Activated T-cell treated with anti-CD3 and anti-CD28 coated beads, Interleukin-2, amount 50 U/mL, for 72 hours (primary cell): ENCODE data around the gene CEACAM6. TPM values are rescaled to one million over a fixed set of nuclear protein-coding genes. Genes with fewer than 3 reads are reported as not detected.
"Not testable (repeated sequence)": the region's sequence is repeated elsewhere in the genome, so short reads cannot be mapped to it uniquely, and the experiment has no call there.

Experiments
- ATAC-seq, 2 donors: fragments of 150-1000 bp; cut with Tn5 transposase; replicated peaks in 1 of 2; 2 replicates each; pipeline ENCODE4 v1.10.0; 2021; ENCODE audit warnings: moderate library complexity in 2 of 2, mild to moderate bottlenecking in 1 of 2
- DNase-seq, 2 donors: peaks; one replicate each; pipeline ENCODE4 v3.0.0; 2021 to 2022; ENCODE audit warnings: mixed read lengths in 1 of 2
- H3K27ac Mint-ChIP-seq: one replicate; pipeline ENCODE4 v1.8.0; 2022; ENCODE audit warnings: mild to moderate bottlenecking, moderate library complexity, mixed read lengths
- H3K27me3 Mint-ChIP-seq: one replicate; pipeline ENCODE4 v1.8.0; 2022; ENCODE audit warnings: low read depth, mixed read lengths
- H3K36me3 Mint-ChIP-seq, 2 donors: one replicate each; pipeline ENCODE4 v1.8.0; 2022; ENCODE audit warnings: mixed read lengths in 2 of 2, mild to moderate bottlenecking in 1 of 2; ENCODE audit not compliant: insufficient read depth in 2 of 2
- H3K4me1 Mint-ChIP-seq: one replicate; pipeline ENCODE4 v1.8.0; 2022; ENCODE audit warnings: low read depth, mixed read lengths
- H3K4me3 Mint-ChIP-seq, 2 donors: one replicate each; pipeline ENCODE4 v1.8.0; 2022; ENCODE audit warnings: mild to moderate bottlenecking in 2 of 2, mixed read lengths in 2 of 2, moderate library complexity in 2 of 2
- H3K9me3 Mint-ChIP-seq, 2 donors: one replicate each; pipeline ENCODE4 v1.8.0; 2022; ENCODE audit warnings: mixed read lengths in 2 of 2
- total RNA-seq, 2 donors: library from RNA; stranded (reverse); gene quantifications; one replicate each; pipeline ENCODE4 v1.2.3, GENCODE V29; 2022

Gene CEACAM6
- total RNA-seq, 2 donors from 2014 or later = not detected

GRCh38 chr19:41734156-41734555 is 21.2 kb upstream of the CEACAM6 start:
- Mint-ChIP-seq H3K36me3 (no peaks in the 10 kb centered on the region), H3K27me3 (peaks cover 61% of the 10 kb centered on the region), H3K4me1 (peaks cover 9% of the 10 kb centered on the region), H3K4me3 (no peak overlapping the region), H3K27ac (no peak overlapping the region), H3K9me3 (no peaks in the 10 kb centered on the region)
- no peak for DNase-seq
- no peak for ATAC-seq

- DNase-seq (no peak), ATAC-seq (no peak)
- peaks cover 63% of the 10 kb centered on the region for H3K27me3 Mint-ChIP-seq
- H3K9me3 Mint-ChIP-seq = no peaks in the 10 kb centered on the region
- no peak overlapping the region for H3K27ac Mint-ChIP-seq
- no peaks in the 10 kb centered on the region for H3K36me3 Mint-ChIP-seq
- no peak overlapping the region for H3K4me3 Mint-ChIP-seq
- H3K4me1 Mint-ChIP-seq = peaks cover 9% of the 10 kb centered on the region
Observed at GRCh38 chr19:41734585-41734984, 20.7 kb upstream of the CEACAM6 start.

- Mint-ChIP-seq H3K4me3 (no peak overlapping the region), H3K4me1 (peaks cover 14% of the 10 kb centered on the region), H3K36me3 (no peaks in the 10 kb centered on the region), H3K9me3 (no peaks in the 10 kb centered on the region), H3K27ac (no peak overlapping the region), H3K27me3 (peaks cover 68% of the 10 kb centered on the region)
- ATAC-seq (peak in 1 of 2 donors; percentile 43), DNase-seq (no peak)
Observed at GRCh38 chr19:41735071-41735600, 20.2 kb upstream of the CEACAM6 start.

GRCh38 chr19:41739361-41739760 is 16.0 kb upstream of the CEACAM6 start:
- DNase-seq (no peak), ATAC-seq (no peak)
- no peaks in the 10 kb centered on the region for H3K9me3 Mint-ChIP-seq
- no peak overlapping the region for H3K27ac Mint-ChIP-seq
- no peak overlapping the region for H3K4me3 Mint-ChIP-seq
- H3K27me3 Mint-ChIP-seq = peaks cover 65% of the 10 kb centered on the region
- peaks cover 32% of the 10 kb centered on the region for H3K4me1 Mint-ChIP-seq
- H3K36me3 Mint-ChIP-seq = no peaks in the 10 kb centered on the region

- DNase-seq (peak; percentile 20 to 44), ATAC-seq (peak; percentile 91 to 94)
- H3K27me3 Mint-ChIP-seq = peaks cover 66% of the 10 kb centered on the region
- H3K9me3 Mint-ChIP-seq = no peaks in the 10 kb centered on the region
- no peaks in the 10 kb centered on the region for H3K36me3 Mint-ChIP-seq
- peak overlapping the region; percentile 11 to 51 for H3K4me3 Mint-ChIP-seq
- peaks cover 27% of the 10 kb centered on the region for H3K4me1 Mint-ChIP-seq
- peak overlapping the region; percentile 27 for H3K27ac Mint-ChIP-seq
Observed at GRCh38 chr19:41740415-41741243, 14.7 kb upstream of the CEACAM6 start.

- peaks cover 27% of the 10 kb centered on the region for H3K4me1 Mint-ChIP-seq
- H3K27ac Mint-ChIP-seq = no peak overlapping the region
- peaks cover 66% of the 10 kb centered on the region for H3K27me3 Mint-ChIP-seq
- no peaks in the 10 kb centered on the region for H3K36me3 Mint-ChIP-seq
- peak overlapping the region; percentile 11 to 51 for H3K4me3 Mint-ChIP-seq
- DNase-seq (no peak), ATAC-seq (no peak)
- no peaks in the 10 kb centered on the region for H3K9me3 Mint-ChIP-seq
Observed at GRCh38 chr19:41741244-41741554, 14.1 kb upstream of the CEACAM6 start.

GRCh38 chr19:41744850-41745249 is 10.5 kb upstream of the CEACAM6 start:
- H3K27ac Mint-ChIP-seq = no peak overlapping the region
- H3K27me3 Mint-ChIP-seq = peaks cover 76% of the 10 kb centered on the region

GRCh38 chr19:41745756-41746155 is 9.6 kb upstream of the CEACAM6 start:
- no peak for ATAC-seq
- no peak for DNase-seq
- H3K4me3 Mint-ChIP-seq = no peak overlapping the region
- no peaks in the 10 kb centered on the region for H3K9me3 Mint-ChIP-seq
- no peak overlapping the region for H3K27ac Mint-ChIP-seq
- no peaks in the 10 kb centered on the region for H3K36me3 Mint-ChIP-seq
- peaks cover 80% of the 10 kb centered on the region for H3K27me3 Mint-ChIP-seq
- peaks cover 11% of the 10 kb centered on the region for H3K4me1 Mint-ChIP-seq

More at GRCh38 chr19:41744850-41745249, 10.5 kb upstream of the CEACAM6 start:
- Mint-ChIP-seq H3K36me3 (no peaks in the 10 kb centered on the region), H3K4me3 (no peak overlapping the region), H3K9me3 (no peaks in the 10 kb centered on the region), H3K4me1 (peaks cover 20% of the 10 kb centered on the region)
- ATAC-seq (no peak), DNase-seq (no peak)

- Mint-ChIP-seq H3K27me3 (peaks cover 85% of the 10 kb centered on the region), H3K4me3 (no peak overlapping the region), H3K9me3 (no peaks in the 10 kb centered on the region), H3K27ac (no peak overlapping the region), H3K4me1 (peaks cover 2% of the 10 kb centered on the region), H3K36me3 (no peaks in the 10 kb centered on the region)
- peak; percentile 50 to 61 for DNase-seq
- ATAC-seq = peak; percentile 78 to 88
Observed at GRCh38 chr19:41746593-41747227, 8.6 kb upstream of the CEACAM6 start.

GRCh38 chr19:41748012-41748411 is 7.3 kb upstream of the CEACAM6 start:
- H3K27me3 Mint-ChIP-seq = peaks cover 88% of the 10 kb centered on the region
- no peak overlapping the region for H3K27ac Mint-ChIP-seq
- ATAC-seq (no peak), DNase-seq (no peak)
- H3K36me3 Mint-ChIP-seq = no peaks in the 10 kb centered on the region
- H3K9me3 Mint-ChIP-seq = no peaks in the 10 kb centered on the region
- no peaks in the 10 kb centered on the region for H3K4me1 Mint-ChIP-seq
- H3K4me3 Mint-ChIP-seq = no peak overlapping the region

GRCh38 chr19:41750248-41751134 is 4.8 kb upstream of the CEACAM6 start:
- not testable (repeated sequence) for H3K4me1 Mint-ChIP-seq, H3K36me3 Mint-ChIP-seq, H3K27ac Mint-ChIP-seq, H3K4me3 Mint-ChIP-seq, DNase-seq, H3K9me3 Mint-ChIP-seq, ATAC-seq
- peaks cover 81% of the 10 kb centered on the region for H3K27me3 Mint-ChIP-seq

GRCh38 chr19:41753159-41753558 is 2.2 kb upstream of the CEACAM6 start:
- Mint-ChIP-seq H3K9me3 (no peaks in the 10 kb centered on the region), H3K4me3 (no peak overlapping the region), H3K36me3 (no peaks in the 10 kb centered on the region), H3K27me3 (peaks cover 63% of the 10 kb centered on the region), H3K27ac (no peak overlapping the region), H3K4me1 (peaks cover 5% of the 10 kb centered on the region)
- DNase-seq (peak; percentile 77 to 84), ATAC-seq (peak; percentile 58 to 63)
